ENCODE data around the gene LRWD1. TPM values are rescaled to one million over a fixed set of nuclear protein-coding genes. Genes with fewer than 3 reads are reported as not detected.

The LRWD1 gene
- total RNA-seq, 1 experiment from 2014 or later: 67.2 TPM

DNA sequence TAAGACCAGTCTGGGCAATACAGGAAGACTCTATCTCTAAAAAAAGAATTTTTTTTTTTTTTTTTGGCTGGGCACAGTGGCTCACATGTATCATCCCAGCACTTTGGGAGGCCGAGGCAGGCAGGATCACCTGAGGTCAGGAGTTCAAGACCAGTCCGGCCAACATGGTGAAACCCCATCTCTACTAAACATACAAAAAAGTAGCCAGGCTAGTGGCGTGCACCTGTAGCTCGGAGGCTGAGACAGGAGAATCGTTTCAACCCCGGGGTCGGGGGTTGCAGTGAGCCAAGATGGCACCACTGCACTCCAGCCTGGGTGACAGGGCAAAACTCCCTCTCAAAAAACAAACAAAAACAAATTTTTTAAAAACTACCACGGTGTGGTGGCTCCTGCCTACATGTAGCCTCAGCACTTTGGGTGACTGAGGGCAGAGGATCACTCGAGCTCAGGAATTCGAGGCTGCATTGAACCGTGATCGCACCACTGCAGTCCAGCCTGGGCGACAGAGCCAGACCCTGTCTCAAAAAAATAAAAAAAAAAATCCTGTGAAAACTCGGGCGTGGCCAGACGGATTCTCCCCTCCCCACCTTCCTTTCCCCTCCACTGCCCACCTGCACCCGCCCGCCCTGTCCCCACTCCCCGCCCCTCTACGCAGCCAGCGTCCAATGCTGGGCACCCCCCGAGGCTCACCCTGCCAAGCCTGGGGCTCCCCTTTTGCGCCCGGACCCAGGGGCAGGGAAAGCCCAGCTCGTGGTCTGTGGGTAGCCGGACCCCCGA lies 32.2 kb upstream of the LRWD1 start:
- Histone ChIP-seq H3K27me3 (ENCODE audit: control insufficient read depth, insufficient read depth, low read length) (no peaks in the 10 kb centered on the region), H3K36me3 (replicated peaks; ENCODE audit: control insufficient read depth, insufficient read depth, low read length) (peaks cover 2% of the 10 kb centered on the region; the same call in 1 of the 2 replicates), H3K4me3 (ENCODE audit: insufficient read depth, low read depth, low read length) (peak overlapping the region; percentile 70)
- DNase-seq: no peak

DNA sequence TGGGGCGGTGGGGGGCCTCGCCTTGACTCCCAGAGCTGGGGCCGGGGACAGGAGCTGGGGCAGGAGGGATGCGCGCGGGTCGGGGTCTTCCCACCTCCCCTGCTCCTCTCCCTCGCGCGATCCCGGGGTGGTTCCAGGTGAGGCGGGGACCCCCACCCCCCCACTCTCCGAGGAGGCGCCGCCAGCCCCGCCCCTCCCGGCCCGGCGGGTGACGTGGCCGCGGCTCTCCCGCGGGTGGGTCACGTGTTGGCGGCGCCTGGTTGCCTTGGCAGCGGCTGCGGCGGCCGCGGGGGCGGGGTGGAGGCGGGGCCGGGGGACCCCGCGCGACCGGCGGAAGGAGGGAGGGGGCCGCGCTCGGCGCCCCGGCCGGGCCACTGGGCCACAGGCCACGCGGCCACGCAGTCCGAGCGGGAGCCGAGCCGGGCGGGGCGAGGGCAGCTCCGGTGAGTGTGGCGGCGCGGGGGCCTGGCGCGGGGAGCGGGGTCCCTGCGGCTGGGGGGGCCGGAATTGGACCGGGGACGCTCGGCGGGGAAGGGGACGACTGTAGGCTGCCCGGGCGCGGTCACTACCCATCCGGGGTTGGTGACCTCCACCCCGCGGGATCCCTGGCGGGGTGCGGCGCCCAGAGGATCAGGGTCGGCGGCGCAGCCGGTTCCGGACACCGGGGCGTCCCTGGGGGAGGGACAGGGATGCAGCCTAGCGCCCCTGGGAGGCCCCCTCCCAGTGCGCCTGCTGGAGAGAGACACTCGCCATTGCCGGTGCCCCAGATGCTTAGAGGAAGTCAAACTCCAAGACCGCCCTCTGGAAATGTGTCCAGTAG lies 31.4 kb upstream of the LRWD1 start, which contains the start of gene ORAI2:
ORAI2 (plus strand) TSS at position 357 of the 820 bp plus-strand sequence. CDS start 5,382 bp downstream, outside the sequence.
- peak within 1 kb of the TSS; percentile 70 for H3K4me3 ChIP-seq (ENCODE audit: insufficient read depth, low read depth, low read length)
- DNase-seq: peak; percentile 98
- H3K27me3 ChIP-seq (ENCODE audit: control insufficient read depth, insufficient read depth, low read length): no peaks in the 10 kb centered on the region
- peaks cover 2% of the 10 kb centered on the region; the same call in 1 of the 2 replicates for H3K36me3 ChIP-seq (replicated peaks; ENCODE audit: control insufficient read depth, insufficient read depth, low read length)

DNA sequence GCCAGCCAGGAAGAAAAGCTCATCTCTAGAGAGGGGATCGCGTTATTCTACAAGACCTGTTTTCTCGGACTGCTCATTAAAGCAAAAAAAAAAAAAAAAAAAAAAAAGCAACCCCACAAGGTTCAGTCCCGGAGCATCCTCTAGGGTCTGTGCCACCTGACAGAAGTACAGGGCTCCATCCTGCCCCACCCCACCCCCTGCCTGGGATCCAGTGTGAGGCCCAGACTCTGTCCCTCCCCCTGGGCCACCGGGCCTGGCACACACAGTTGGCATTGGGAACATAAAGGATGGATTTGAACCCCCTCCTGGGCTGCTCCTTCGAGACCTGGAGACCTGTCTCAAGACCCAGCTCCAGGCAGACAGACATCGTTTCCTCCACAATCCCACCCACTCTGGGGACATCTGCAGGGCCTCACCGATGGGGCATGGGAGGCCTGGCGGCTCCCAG lies 30.7 kb upstream of the LRWD1 start:
- no peak for DNase-seq
- peaks cover 2% of the 10 kb centered on the region for H3K36me3 ChIP-seq (replicated peaks; ENCODE audit: control insufficient read depth, insufficient read depth, low read length)
- no peaks in the 10 kb centered on the region for H3K27me3 ChIP-seq (ENCODE audit: control insufficient read depth, insufficient read depth, low read length)
- peak overlapping the region; percentile 70 for H3K4me3 ChIP-seq (ENCODE audit: insufficient read depth, low read depth, low read length)

DNA sequence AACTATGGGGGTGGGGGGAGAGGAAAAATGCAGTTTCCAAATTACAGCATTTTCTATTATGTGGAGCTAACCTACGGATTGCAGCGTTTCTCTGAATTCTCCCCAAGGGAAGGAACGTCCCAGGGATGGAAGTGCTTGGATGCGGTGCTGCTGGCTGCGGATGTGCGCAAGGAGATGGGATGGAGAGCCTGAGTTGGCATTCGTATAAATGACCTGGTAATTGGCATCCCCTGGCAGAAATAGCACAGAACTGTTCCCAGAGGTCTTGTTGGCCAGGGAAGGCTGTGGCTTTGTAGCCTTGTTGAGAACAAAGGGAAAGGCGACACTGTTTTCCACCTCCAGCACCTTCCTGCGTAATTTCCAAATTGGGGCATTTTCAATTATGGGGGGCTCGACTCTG lies 28.7 kb upstream of the LRWD1 start:
- H3K27me3 ChIP-seq (ENCODE audit: control insufficient read depth, insufficient read depth, low read length): no peaks in the 10 kb centered on the region
- peaks cover 2% of the 10 kb centered on the region for H3K36me3 ChIP-seq (replicated peaks; ENCODE audit: control insufficient read depth, insufficient read depth, low read length)
- no peak for DNase-seq
- no peak overlapping the region for H3K4me3 ChIP-seq (ENCODE audit: insufficient read depth, low read depth, low read length)

DNA sequence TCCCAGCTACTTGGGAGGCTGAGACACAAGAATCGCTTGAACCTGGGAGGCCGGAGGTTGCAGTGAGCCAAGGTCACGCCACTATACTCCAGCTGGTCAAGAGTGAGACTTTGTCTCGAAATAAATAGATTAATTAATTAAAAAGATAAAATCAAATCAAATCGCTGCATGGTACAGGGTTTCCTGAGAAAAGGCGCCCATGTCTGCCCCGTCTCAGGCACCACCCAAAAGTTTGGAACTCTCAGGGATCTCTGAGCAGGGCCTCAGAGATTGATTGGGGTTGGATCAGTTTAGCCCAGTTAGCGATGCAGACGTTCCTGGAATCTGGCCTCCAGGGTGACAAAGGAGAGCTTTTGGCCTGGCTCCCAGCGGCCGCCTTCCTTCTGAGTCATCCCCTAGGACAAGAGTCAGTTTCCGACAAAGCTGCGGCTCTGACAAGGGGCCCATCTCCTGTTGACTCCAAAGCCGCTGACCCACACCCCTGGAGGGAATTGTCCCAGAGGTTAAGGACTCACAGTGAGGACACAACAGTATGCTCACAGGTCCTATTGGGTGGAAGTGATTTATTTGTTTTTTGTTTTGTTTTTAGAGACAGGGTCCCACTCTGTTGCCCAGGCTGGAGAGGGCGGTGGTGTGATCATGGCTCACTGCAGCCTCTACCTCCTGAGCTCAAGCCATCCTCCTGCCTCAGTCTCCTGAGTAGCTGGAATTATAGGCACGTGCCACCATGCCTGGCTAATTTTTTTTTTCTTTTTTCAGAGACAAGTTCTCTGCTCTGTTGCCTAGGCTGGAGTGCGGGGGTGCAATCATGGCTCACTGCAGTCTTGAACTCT lies 24.6 kb upstream of the LRWD1 start:
- H3K36me3 ChIP-seq (replicated peaks; ENCODE audit: control insufficient read depth, insufficient read depth, low read length): peaks cover 4% of the 10 kb centered on the region
- H3K4me3 ChIP-seq (ENCODE audit: insufficient read depth, low read depth, low read length): no peak overlapping the region
- DNase-seq: peak; percentile 73
- H3K27me3 ChIP-seq (ENCODE audit: control insufficient read depth, insufficient read depth, low read length): no peaks in the 10 kb centered on the region

DNA sequence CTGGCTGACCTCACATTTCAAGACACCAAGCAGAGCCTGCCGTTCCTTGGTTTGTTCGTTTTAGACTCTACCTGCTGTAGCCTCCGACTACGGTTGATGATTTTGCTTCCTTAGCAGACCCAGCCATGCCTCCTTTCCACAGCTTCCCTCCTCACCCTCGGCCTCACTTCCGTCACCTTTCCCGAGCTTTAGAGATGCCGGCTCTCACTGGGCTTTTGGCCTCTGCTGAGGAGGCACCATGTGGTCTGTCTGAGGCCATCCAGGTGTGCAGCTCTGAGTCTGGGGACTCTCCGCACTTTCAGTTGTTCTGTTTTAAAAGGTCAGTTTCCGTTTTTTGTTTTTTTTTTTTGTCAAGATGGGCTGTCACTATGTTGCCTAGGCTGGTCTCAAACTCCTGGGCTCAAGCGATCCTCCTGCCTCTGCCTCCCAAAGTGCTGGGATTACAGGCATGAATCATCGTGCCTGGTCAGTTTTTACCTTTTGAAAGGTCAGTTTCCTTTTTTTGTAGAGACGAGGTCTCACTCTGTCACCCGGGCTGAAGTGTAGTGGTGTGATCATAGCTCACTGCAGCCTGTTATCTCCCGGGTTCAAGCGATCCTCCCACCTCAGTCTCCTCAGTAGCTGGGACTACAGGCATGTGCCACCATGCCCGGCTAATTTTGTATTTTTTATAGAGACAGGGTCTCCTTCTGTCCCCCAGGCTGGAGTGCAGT lies 19.7 kb upstream of the LRWD1 start:
- DNase-seq: peak; percentile 13
- H3K36me3 ChIP-seq (replicated peaks; ENCODE audit: control insufficient read depth, insufficient read depth, low read length): peaks cover 2% of the 10 kb centered on the region
- H3K4me3 ChIP-seq (ENCODE audit: insufficient read depth, low read depth, low read length): no peak overlapping the region
- H3K27me3 ChIP-seq (ENCODE audit: control insufficient read depth, insufficient read depth, low read length): no peaks in the 10 kb centered on the region

DNA sequence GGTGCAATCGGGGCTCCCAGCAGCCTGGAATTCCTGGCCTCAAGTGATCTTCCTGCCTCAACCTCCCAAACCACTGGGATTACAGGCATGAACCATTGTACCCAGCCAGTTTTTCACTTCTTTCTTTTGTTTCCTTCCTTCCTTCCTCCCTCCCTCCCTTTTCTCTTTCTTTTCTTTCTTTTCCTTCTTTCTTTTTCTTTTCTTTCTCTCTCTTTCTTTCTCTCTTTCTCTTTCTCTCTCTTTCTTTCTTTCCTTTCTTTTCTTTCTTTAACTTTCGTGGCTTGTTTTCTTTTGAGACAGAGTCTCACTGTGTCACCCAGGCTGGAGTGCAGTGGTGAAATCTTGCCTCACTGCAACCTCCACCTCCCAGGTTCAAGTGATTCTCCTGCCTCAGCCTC lies 19.1 kb upstream of the LRWD1 start:
- DNase-seq: no peak
- Histone ChIP-seq H3K36me3 (replicated peaks; ENCODE audit: control insufficient read depth, insufficient read depth, low read length) (peaks cover 2% of the 10 kb centered on the region), H3K4me3 (ENCODE audit: insufficient read depth, low read depth, low read length) (no peak overlapping the region), H3K27me3 (ENCODE audit: control insufficient read depth, insufficient read depth, low read length) (no peaks in the 10 kb centered on the region)

DNA sequence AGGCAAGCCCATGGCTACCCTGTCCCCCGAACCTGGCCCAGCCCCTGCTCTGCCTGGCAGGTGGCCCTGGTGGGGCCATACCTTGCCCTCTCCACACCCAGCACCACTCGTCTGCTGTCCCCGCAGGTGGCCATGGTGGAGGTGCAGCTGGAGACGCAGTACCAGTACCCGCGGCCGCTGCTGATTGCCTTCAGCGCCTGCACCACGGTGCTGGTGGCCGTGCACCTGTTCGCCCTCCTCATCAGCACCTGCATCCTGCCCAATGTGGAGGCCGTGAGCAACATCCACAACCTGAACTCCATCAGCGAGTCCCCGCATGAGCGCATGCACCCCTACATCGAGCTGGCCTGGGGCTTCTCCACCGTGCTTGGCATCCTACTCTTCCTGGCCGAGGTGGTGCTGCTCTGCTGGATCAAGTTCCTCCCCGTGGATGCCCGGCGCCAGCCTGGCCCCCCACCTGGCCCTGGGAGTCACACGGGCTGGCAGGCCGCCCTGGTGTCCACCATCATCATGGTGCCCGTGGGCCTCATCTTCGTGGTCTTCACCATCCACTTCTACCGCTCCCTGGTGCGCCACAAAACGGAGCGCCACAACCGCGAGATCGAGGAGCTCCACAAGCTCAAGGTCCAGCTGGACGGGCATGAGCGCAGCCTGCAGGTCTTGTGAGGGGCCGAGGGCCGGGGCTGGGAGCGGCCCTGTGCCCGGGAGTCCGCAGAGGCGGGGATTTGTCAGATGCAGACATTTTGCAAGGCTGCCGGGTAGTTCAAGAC lies 18.2 kb upstream of the LRWD1 start:
- H3K36me3 ChIP-seq (replicated peaks; ENCODE audit: control insufficient read depth, insufficient read depth, low read length): peaks cover 2% of the 10 kb centered on the region
- H3K4me3 ChIP-seq (ENCODE audit: insufficient read depth, low read depth, low read length): no peak overlapping the region
- peak; percentile 34 for DNase-seq
- H3K27me3 ChIP-seq (ENCODE audit: control insufficient read depth, insufficient read depth, low read length): no peaks in the 10 kb centered on the region

DNA sequence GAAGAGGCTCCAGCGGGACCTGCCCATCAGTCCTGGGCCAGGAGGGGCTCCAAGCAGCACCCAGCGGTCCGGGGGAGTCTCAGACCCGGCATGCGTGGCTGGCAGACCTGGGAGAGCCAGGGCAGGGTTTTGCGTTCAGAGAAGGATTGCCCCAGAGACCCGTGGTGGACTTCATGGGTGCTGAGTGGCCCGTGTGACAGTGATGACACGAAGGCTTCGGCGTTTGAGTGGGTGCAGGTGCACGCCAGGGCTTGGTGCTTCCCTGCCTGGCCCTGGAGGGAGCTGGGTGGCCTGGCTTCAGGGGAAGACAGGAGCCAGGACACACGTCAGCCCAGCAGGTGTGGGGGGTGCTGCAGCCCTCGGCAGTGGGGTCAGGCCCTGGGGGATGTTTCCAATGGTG lies 17.5 kb upstream of the LRWD1 start:
- H3K36me3 ChIP-seq (replicated peaks; ENCODE audit: control insufficient read depth, insufficient read depth, low read length): peaks cover 2% of the 10 kb centered on the region
- peak; percentile 48 for DNase-seq
- H3K4me3 ChIP-seq (ENCODE audit: insufficient read depth, low read depth, low read length): no peak overlapping the region
- H3K27me3 ChIP-seq (ENCODE audit: control insufficient read depth, insufficient read depth, low read length): no peaks in the 10 kb centered on the region

DNA sequence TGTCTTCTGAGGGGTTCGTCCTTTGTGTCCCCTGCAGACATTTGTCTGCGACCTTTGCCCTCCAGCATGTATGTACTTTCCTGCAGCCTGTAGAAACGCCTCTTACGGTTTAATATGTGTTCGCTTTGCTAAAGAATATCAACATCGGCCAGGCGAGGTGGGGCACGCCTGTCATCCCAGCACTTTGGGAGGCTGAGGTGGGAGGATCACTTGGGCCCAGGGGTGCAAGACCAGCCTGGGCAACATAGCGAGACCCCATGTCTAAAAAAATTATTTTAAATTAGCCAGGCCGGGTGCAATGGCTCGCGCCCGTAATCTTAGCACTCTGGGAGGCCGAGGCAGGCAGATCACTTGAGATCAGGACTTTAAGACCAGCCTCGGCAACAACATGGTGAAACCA lies 15.6 kb upstream of the LRWD1 start:
- H3K4me3 ChIP-seq (ENCODE audit: insufficient read depth, low read depth, low read length): no peak overlapping the region
- H3K27me3 ChIP-seq (ENCODE audit: control insufficient read depth, insufficient read depth, low read length): no peaks in the 10 kb centered on the region
- DNase-seq: no peak
- peaks cover 2% of the 10 kb centered on the region for H3K36me3 ChIP-seq (replicated peaks; ENCODE audit: control insufficient read depth, insufficient read depth, low read length)

DNA sequence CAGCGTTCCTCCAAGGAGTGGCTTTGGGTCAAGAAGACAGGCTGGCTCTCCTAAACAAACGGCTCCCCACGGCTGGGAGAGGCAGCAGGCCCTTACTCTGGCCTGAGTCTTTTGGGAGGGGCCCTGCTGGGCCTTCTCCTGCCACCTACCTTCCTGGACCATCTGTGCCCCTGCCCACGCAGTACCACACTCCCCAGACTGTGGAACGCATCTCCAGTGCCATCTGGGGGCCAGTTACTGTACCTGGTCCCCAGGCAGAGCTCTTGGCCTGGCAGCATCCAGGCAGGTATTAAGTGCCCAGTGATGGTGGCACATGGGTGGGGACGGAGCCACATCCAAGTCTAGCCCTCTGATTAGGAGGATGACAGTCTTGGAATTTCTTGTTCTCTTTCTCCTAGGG lies 14.5 kb upstream of the LRWD1 start:
- DNase-seq: no peak
- Histone ChIP-seq H3K27me3 (ENCODE audit: control insufficient read depth, insufficient read depth, low read length) (no peaks in the 10 kb centered on the region), H3K36me3 (replicated peaks; ENCODE audit: control insufficient read depth, insufficient read depth, low read length) (no peaks in the 10 kb centered on the region; the same call in none of the 2 replicates), H3K4me3 (ENCODE audit: insufficient read depth, low read depth, low read length) (no peak overlapping the region)

DNA sequence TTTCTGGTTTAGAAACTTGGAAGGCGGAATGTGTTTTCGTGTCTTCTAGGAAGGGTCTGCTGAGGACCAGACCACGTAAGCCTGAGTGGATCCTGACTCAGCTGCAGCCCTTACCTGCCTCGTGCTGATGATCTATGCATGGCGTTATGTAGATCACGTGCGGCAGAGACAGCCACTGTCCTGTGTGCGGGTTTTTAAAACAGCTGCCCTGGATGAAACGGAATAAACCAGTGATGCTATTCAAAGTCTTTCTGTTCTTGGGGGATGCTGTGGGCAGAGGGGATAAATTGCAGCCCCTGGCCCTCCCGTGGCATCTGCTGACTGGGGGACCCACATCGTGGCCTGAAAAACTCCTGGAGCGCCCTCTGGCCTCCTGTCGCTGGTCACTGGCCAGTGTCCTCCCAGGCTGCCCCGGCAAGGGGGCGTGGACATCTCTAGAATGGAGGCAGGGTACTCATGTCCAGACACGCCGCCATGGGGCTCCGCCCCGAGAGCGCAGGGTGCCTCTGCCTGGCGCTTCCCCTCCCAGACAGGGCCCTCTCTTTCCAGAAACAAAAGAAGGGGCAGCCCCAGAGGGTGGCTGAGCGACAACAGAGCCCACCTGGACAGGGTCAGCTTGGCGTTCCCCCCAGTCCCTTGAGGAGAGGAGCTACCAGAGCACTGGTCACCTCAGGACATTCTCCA lies 13.3 kb upstream of the LRWD1 start:
- Histone ChIP-seq H3K4me3 (ENCODE audit: insufficient read depth, low read depth, low read length) (no peak overlapping the region), H3K27me3 (ENCODE audit: control insufficient read depth, insufficient read depth, low read length) (no peaks in the 10 kb centered on the region), H3K36me3 (replicated peaks; ENCODE audit: control insufficient read depth, insufficient read depth, low read length) (no peaks in the 10 kb centered on the region; the same call in 1 of the 2 replicates)
- DNase-seq: peak; percentile 90

DNA sequence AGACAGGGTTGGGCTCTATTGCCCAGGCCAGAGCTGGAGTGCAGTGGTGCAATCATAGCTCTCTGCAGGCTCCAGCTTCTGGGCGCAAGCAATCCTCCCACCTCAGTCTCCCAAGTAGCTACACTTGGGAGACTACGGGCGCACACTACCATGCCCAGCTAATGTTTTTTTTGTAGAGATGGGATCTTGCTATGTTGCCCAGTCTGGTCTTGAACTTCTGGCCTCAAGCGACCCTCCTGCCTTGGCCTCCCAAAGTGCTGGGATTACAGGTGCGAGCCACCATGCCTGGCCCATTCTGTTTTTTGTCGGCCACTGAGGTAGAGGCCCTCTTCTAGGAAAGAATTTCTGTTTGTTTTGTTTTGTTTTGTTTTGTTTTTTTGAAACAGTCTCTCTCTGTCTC lies 12.3 kb upstream of the LRWD1 start:
- Histone ChIP-seq H3K36me3 (replicated peaks; ENCODE audit: control insufficient read depth, insufficient read depth, low read length) (peaks cover 2% of the 10 kb centered on the region), H3K27me3 (ENCODE audit: control insufficient read depth, insufficient read depth, low read length) (no peaks in the 10 kb centered on the region), H3K4me3 (ENCODE audit: insufficient read depth, low read depth, low read length) (no peak overlapping the region)
- no peak for DNase-seq

Data from H7 (cell line).